ENCODE data around the gene ANAPC16.
"Not testable (repeated sequence)": the region's sequence is repeated elsewhere in the genome, so short reads cannot be mapped to it uniquely, and the experiment has no call there.

DNA sequence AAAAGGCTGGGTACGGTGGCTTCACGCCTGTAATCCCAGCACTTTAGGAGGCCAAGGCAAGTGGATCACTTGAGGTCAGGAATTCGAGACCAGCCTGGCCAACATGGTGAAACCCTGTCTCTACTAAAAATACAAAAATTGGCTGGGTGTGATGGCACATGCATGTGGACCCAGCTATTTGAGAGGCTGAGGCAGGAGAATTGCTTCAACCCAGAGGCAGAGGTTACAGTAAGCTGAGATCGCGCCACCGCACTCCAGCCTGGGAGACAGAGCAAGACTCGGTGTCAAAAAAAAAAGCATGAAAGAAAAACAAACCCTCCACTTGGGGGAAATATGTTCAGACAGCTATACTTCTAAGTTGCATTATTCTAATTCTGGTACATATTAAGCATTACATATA lies 63.8 kb downstream of the ANAPC16 start:
- TF ChIP-seq CTCF, POLR2A, EP300, POLR2AphosphoS5 (IDR thresholded peaks at IDR 0.05): not testable (repeated sequence)
